K562 (cell line): ENCODE measurements around the gene RNF26. TPM values are rescaled to one million over a fixed set of nuclear protein-coding genes. Genes with fewer than 3 reads are reported as not detected.

Experiments
- CBX2 ChIP-seq: fragments of 200-600 bp; sonication (generic); IDR thresholded peaks from one replicate; pipeline ENCODE4 v1.6.1; 2012; ENCODE audit warnings: mild to moderate bottlenecking, low read length, inconsistent platforms; ENCODE audit not compliant: insufficient read depth, poor library complexity, severe bottlenecking
- ESRRB ChIP-seq: fragments of 250-450 bp; sonication (Bioruptor Pico); IDR thresholded peaks from 2 replicates; pipeline ENCODE4 v1.5.0; 2020; ENCODE audit warnings: mild to moderate bottlenecking, moderate library complexity, borderline replicate concordance
- GABPA ChIP-seq: fragments of 200-800 bp; sonication (Bioruptor generic); conservative IDR thresholded peaks from 2 replicates; pipeline ENCODE4 v1.6.1; 2016; ENCODE audit warnings: low read depth, missing genetic modification characterization, missing compliant biosample characterization
- KDM2B ChIP-seq: fragments of 250-450 bp; sonication (Bioruptor Pico); IDR thresholded peaks from 2 replicates; pipeline ENCODE4 v1.8.0; 2021; ENCODE audit warnings: mild to moderate bottlenecking, moderate library complexity
- MBD1 ChIP-seq: fragments of 250-450 bp; sonication (Bioruptor Pico); IDR thresholded peaks from 2 replicates; pipeline ENCODE4 v1.8.0; 2022; ENCODE audit warnings: inconsistent platforms
- NFE2L1 ChIP-seq: fragments of 450-650 bp; IDR thresholded peaks from 2 replicates; pipeline ENCODE4 v1.6.1; 2016; ENCODE audit warnings: missing genetic modification characterization, low read depth, mild to moderate bottlenecking, missing compliant biosample characterization, moderate library complexity, borderline replicate concordance
- NR3C1 ChIP-seq: sonication (generic); formaldehyde crosslinking; IDR thresholded peaks from 2 replicates; pipeline ENCODE4 v1.8.1; 2022; ENCODE audit warnings: missing genetic modification reagents
- PHB2 ChIP-seq: fragments of 450-650 bp; IDR thresholded peaks from 2 replicates; pipeline ENCODE4 v1.6.1; 2017; ENCODE audit warnings: low read depth
- RBM15 ChIP-seq: fragments of 200-400 bp; formaldehyde crosslinking; IDR thresholded peaks from 2 replicates; pipeline ENCODE4 v1.6.1; 2018; ENCODE audit warnings: mild to moderate bottlenecking, low read length, moderate library complexity; ENCODE audit not compliant: insufficient read depth
- SPI1 ChIP-seq: IDR thresholded peaks from 2 replicates; pipeline ENCODE4 v1.6.1; 2011; ENCODE audit warnings: low read depth, low read length, control low read depth, borderline replicate concordance
- ZBTB5 ChIP-seq: fragments of 450-650 bp; IDR thresholded peaks from 2 replicates; pipeline ENCODE4 v1.6.1; 2017; ENCODE audit warnings: antibody characterized with exemption
- ZNF121 ChIP-seq: sonication (generic); formaldehyde crosslinking; conservative IDR thresholded peaks from 2 replicates; pipeline ENCODE4 v1.8.0; 2022; ENCODE audit warnings: missing genetic modification reagents
- ZNF224 ChIP-seq: sonication (generic); formaldehyde crosslinking; IDR thresholded peaks from 2 replicates; pipeline ENCODE4 v1.8.0; 2022; ENCODE audit warnings: mild to moderate bottlenecking, missing genetic modification reagents
- ZNF23 ChIP-seq: fragments of 250-450 bp; sonication (Bioruptor Pico); IDR thresholded peaks from 2 replicates; pipeline ENCODE4 v1.4.0; 2020; ENCODE audit warnings: mild to moderate bottlenecking
- ZNF431 ChIP-seq: sonication (generic); formaldehyde crosslinking; IDR thresholded peaks from 2 replicates; pipeline ENCODE4 v1.8.0; 2022; ENCODE audit warnings: mild to moderate bottlenecking, missing genetic modification reagents
- ZNF79 ChIP-seq: fragments of 250-450 bp; sonication (Bioruptor Pico); IDR thresholded peaks from 2 replicates; pipeline ENCODE4 v1.4.0; 2020; ENCODE audit warnings: low read depth, mild to moderate bottlenecking, moderate library complexity
- polyA plus RNA-seq, 8 experiments: library from polyadenylated mRNA; depleted of rRNA in 4 of 8; stranded (reverse) in 5 of 8; unstranded in 3 of 8; fragments of >200 nt; fragmentation: Nextera tagmentation in 2 of 8; fragmentation: Illumina TruSeq in 1 of 8; extraction: Ambion mirVana in 2 of 8; extraction: Trizol in 1 of 8; gene quantifications; 2 replicates each; pipeline versions ENCODE4 v1.2.1 to v1.2.3, GENCODE V29; 2011 to 2014; ENCODE audit warnings: inconsistent platforms in 1 of 8, missing spikeins in 1 of 8
- total RNA-seq, 7 experiments: library from RNA; depleted of rRNA in 6 of 7; stranded (reverse); fragments of >200 nt in 6 of 7; fragmentation: Illumina TruSeq in 2 of 7; extraction: Trizol in 2 of 7; gene quantifications; 2 replicates each; pipeline versions ENCODE4 v1.2.1 to v1.2.3, GENCODE V29; 2011 to 2021; ENCODE audit warnings: low replicate concordance in 1 of 7
- TF ChIP-seq, protein P1 (sequence below): fragments of 250-450 bp; sonication (Bioruptor Pico); IDR thresholded peaks from 2 replicates; pipeline ENCODE4 v1.9.0; 2021; ENCODE audit warnings: mild to moderate bottlenecking, inconsistent platforms
- TF ChIP-seq, protein P2 (sequence below): fragments of 250-450 bp; sonication (Bioruptor Pico); IDR thresholded peaks from 2 replicates; pipeline ENCODE4 v1.4.0; 2020; ENCODE audit warnings: mild to moderate bottlenecking, moderate library complexity

RNF26 gene
- total and polyA plus RNA-seq, 9 of the 15 experiments (the other 6 are each of a cell fraction or from before 2014, with no cell fraction given), result 5.3 to 53.6 (median 12.7) TPM

- TF ChIP-seq, protein P1, sequence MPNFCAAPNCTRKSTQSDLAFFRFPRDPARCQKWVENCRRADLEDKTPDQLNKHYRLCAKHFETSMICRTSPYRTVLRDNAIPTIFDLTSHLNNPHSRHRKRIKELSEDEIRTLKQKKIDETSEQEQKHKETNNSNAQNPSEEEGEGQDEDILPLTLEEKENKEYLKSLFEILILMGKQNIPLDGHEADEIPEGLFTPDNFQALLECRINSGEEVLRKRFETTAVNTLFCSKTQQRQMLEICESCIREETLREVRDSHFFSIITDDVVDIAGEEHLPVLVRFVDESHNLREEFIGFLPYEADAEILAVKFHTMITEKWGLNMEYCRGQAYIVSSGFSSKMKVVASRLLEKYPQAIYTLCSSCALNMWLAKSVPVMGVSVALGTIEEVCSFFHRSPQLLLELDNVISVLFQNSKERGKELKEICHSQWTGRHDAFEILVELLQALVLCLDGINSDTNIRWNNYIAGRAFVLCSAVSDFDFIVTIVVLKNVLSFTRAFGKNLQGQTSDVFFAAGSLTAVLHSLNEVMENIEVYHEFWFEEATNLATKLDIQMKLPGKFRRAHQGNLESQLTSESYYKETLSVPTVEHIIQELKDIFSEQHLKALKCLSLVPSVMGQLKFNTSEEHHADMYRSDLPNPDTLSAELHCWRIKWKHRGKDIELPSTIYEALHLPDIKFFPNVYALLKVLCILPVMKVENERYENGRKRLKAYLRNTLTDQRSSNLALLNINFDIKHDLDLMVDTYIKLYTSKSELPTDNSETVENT (CRISPR knock-in tag), result no peak
- TF ChIP-seq PHB2, result no peak
- TF ChIP-seq NR3C1 (CRISPR knock-in tag), result no peak
- TF ChIP-seq, protein P2, sequence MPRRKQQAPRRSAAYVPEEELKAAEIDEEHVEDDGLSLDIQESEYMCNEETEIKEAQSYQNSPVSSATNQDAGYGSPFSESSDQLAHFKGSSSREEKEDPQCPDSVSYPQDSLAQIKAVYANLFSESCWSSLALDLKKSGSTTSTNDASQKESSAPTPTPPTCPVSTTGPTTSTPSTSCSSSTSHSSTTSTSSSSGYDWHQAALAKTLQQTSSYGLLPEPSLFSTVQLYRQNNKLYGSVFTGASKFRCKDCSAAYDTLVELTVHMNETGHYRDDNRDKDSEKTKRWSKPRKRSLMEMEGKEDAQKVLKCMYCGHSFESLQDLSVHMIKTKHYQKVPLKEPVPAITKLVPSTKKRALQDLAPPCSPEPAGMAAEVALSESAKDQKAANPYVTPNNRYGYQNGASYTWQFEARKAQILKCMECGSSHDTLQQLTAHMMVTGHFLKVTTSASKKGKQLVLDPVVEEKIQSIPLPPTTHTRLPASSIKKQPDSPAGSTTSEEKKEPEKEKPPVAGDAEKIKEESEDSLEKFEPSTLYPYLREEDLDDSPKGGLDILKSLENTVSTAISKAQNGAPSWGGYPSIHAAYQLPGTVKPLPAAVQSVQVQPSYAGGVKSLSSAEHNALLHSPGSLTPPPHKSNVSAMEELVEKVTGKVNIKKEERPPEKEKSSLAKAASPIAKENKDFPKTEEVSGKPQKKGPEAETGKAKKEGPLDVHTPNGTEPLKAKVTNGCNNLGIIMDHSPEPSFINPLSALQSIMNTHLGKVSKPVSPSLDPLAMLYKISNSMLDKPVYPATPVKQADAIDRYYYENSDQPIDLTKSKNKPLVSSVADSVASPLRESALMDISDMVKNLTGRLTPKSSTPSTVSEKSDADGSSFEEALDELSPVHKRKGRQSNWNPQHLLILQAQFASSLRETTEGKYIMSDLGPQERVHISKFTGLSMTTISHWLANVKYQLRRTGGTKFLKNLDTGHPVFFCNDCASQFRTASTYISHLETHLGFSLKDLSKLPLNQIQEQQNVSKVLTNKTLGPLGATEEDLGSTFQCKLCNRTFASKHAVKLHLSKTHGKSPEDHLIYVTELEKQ (CRISPR knock-in tag), result no peak
- TF ChIP-seq ZNF79 (CRISPR knock-in tag), result no peak
- TF ChIP-seq ZNF23 (CRISPR knock-in tag), result no peak
- no peak for TF ChIP-seq RBM15
- TF ChIP-seq CBX2, result no peak
- no peak for TF ChIP-seq NFE2L1 (tag)
- TF ChIP-seq ZBTB5, result no peak
- TF ChIP-seq GABPA (tag), result no peak
- no peak for TF ChIP-seq SPI1
- no peak for TF ChIP-seq ESRRB
- TF ChIP-seq MBD1 (CRISPR knock-in tag), result peak; percentile 31; the same call in 1 of the 2 replicates
- TF ChIP-seq KDM2B (CRISPR knock-in tag), result peak; percentile 75; the same call in 1 of the 2 replicates
- TF ChIP-seq ZNF431 (CRISPR knock-in tag), result no peak
- TF ChIP-seq ZNF224 (CRISPR knock-in tag), result no peak
- no peak for TF ChIP-seq ZNF121 (CRISPR knock-in tag)
These were observed 5.4 kb downstream of the RNF26 start (continued) for GRCh38 chr11:119339589-119340334.
